CD14-positive monocyte (primary cell): ENCODE data around the gene CENPP. TPM values are rescaled to one million over a fixed set of nuclear protein-coding genes. Genes with fewer than 3 reads are reported as not detected.

Source experiments
- DNase-seq, 3 donors: peaks; one replicate each; pipeline ENCODE4 v3.0.0-alpha.2; 2011 to 2022
- H2AFZ ChIP-seq: 2 replicates; pipeline ENCODE4 v1.6.0; 2012; ENCODE audit warnings: mild to moderate bottlenecking, low read depth, low read length, inconsistent platforms; ENCODE audit not compliant: insufficient read depth, poor library complexity, severe bottlenecking
- H3K27ac ChIP-seq, 2 donors: 1 replicate in 1 of 2; 2 replicates in 1 of 2; pipeline ENCODE4 v1.5.1; 2012 to 2013; ENCODE audit warnings: low read length in 2 of 2, control low read depth in 1 of 2, inconsistent platforms in 1 of 2, low read depth in 1 of 2, mild to moderate bottlenecking in 1 of 2
- H3K27me3 ChIP-seq, 2 donors: one replicate each; pipeline versions ENCODE4 v1.6.0 to v1.6.1; 2011 to 2013; ENCODE audit warnings: low read length in 2 of 2; ENCODE audit not compliant: control insufficient read depth in 2 of 2, insufficient read depth in 2 of 2
- H3K36me3 ChIP-seq, 2 donors: replicated peaks in 1 of 2; 1 replicate in 1 of 2; 2 replicates in 1 of 2; pipeline versions ENCODE4 v1.5.1 to v1.6.1; 2012 to 2013; ENCODE audit warnings: low read length in 2 of 2, control low read depth in 1 of 2, inconsistent platforms in 1 of 2, mild to moderate bottlenecking in 1 of 2; ENCODE audit not compliant: insufficient read depth in 2 of 2, control insufficient read depth in 1 of 2
- H3K4me1 ChIP-seq, 2 donors: 1 replicate in 1 of 2; 2 replicates in 1 of 2; pipeline versions ENCODE4 v1.5.1 to v1.6.1; 2012 to 2013; ENCODE audit warnings: low read length in 2 of 2, control low read depth in 1 of 2, inconsistent platforms in 1 of 2, mild to moderate bottlenecking in 1 of 2, moderate library complexity in 1 of 2; ENCODE audit not compliant: insufficient read depth in 2 of 2, control insufficient read depth in 1 of 2
- H3K4me2 ChIP-seq: replicated peaks from 2 replicates; pipeline ENCODE3; 2012; ENCODE audit warnings: low read length, moderate library complexity, mild to moderate bottlenecking; ENCODE audit not compliant: poor library complexity, severe bottlenecking; ENCODE audit errors: extremely low read depth
- H3K4me3 ChIP-seq, 3 experiments: fragments of 200-600 bp in 1 of 3; sonication (generic) in 1 of 3; replicated peaks in 1 of 3; 1 replicate in 2 of 3; 2 replicates in 1 of 3; pipeline ENCODE4 v1.5.1; 2011 to 2013; ENCODE audit warnings: low read length in 3 of 3, mild to moderate bottlenecking in 3 of 3, control low read depth in 2 of 3, low read depth in 2 of 3, inconsistent platforms in 1 of 3, moderate library complexity in 1 of 3
- H3K79me2 ChIP-seq: 2 replicates; pipeline ENCODE4 v1.6.0; 2012; ENCODE audit warnings: mild to moderate bottlenecking, control low read depth, inconsistent platforms, low read length, moderate library complexity; ENCODE audit not compliant: insufficient read depth
- H3K9ac ChIP-seq: 2 replicates; pipeline ENCODE4 v1.6.0; 2017; ENCODE audit warnings: low read length, mild to moderate bottlenecking; ENCODE audit not compliant: insufficient read depth, poor library complexity, severe bottlenecking
- H3K9me3 ChIP-seq, 2 donors: replicated peaks in 1 of 2; 1 replicate in 1 of 2; 2 replicates in 1 of 2; pipeline versions ENCODE4 v1.5.1 to v1.6.1; 2012 to 2013; ENCODE audit warnings: low read length in 2 of 2, control low read depth in 1 of 2; ENCODE audit not compliant: control insufficient read depth in 1 of 2, insufficient read depth in 1 of 2
- H4K20me1 ChIP-seq: 2 replicates; pipeline ENCODE4 v1.6.0; 2012; ENCODE audit warnings: mild to moderate bottlenecking, low read length, control low read depth, moderate library complexity; ENCODE audit not compliant: insufficient read depth
- H3K27ac Mint-ChIP-seq, 7 donors: one replicate each; pipeline ENCODE4 v1.8.0; 2020; ENCODE audit warnings: mild to moderate bottlenecking in 7 of 7, mixed read lengths in 7 of 7, moderate library complexity in 6 of 7, inconsistent platforms in 2 of 7
- H3K27me3 Mint-ChIP-seq, 3 donors: one replicate each; pipeline ENCODE4 v1.8.0; 2021 to 2022; ENCODE audit warnings: low read depth in 3 of 3, mild to moderate bottlenecking in 3 of 3, mixed read lengths in 3 of 3, moderate library complexity in 3 of 3, inconsistent platforms in 1 of 3
- H3K36me3 Mint-ChIP-seq, 2 donors: one replicate each; pipeline ENCODE4 v1.8.0; 2020; ENCODE audit warnings: mixed read lengths in 2 of 2, inconsistent platforms in 1 of 2, mild to moderate bottlenecking in 1 of 2
- H3K4me1 Mint-ChIP-seq: one replicate; pipeline ENCODE4 v1.8.0; 2020; ENCODE audit warnings: mild to moderate bottlenecking, mixed read lengths
- H3K4me3 Mint-ChIP-seq, 2 donors: one replicate each; pipeline ENCODE4 v1.8.0; 2020; ENCODE audit warnings: mild to moderate bottlenecking in 2 of 2, mixed read lengths in 2 of 2, moderate library complexity in 1 of 2
- H3K9me3 Mint-ChIP-seq, 7 donors: one replicate each; pipeline ENCODE4 v1.8.0; 2020 to 2022; ENCODE audit warnings: mixed read lengths in 7 of 7, mild to moderate bottlenecking in 6 of 7, moderate library complexity in 6 of 7, inconsistent platforms in 2 of 7
- CTCF ChIP-seq: fragments of 200-600 bp; IDR thresholded peaks from one replicate; pipeline ENCODE4 v1.8.0; 2022; ENCODE audit warnings: antibody characterized with exemption, mild to moderate bottlenecking
- WGBS: methylation state at CpG from one replicate; pipeline ENCODE4 v1.1.5; 2013; ENCODE audit warnings: missing lambda C conversion rate; ENCODE audit not compliant: insufficient coverage; 5-methylcytosine and 5-hydroxymethylcytosine counted together
- intact Hi-C, 2 donors: fragments of 100-400 bp; cut with micrococcal nuclease; formaldehyde crosslinking; loops; one replicate each; pipeline versions ENCODE4 v1.15.0 to v1.15.1; 2023
- polyA plus RNA-seq, 3 donors: library from polyadenylated mRNA; depleted of rRNA in 1 of 3; unstranded in 2 of 3; stranded (reverse) in 1 of 3; fragments of 300-500 nt in 2 of 3; fragments of >200 nt in 1 of 3; fragmentation: Illumina TruSeq in 2 of 3; gene quantifications; 1 replicate in 2 of 3; 2 replicates in 1 of 3; pipeline ENCODE4 v1.2.3, GENCODE V29; 2012 to 2021

Gene CENPP
- polyA plus RNA-seq, 3 donors = 0.50 to 1.1 (median 1.1) TPM

GRCh38 chr9:92641092-92641809, 315.5 kb downstream of the CENPP start:
- H3K4me2 ChIP-seq = no peak overlapping the region
- no peak overlapping the region for H3K9ac ChIP-seq
- WGBS = 96% methylated on average over 17 of the region's 20 CpGs
- no peak for TF ChIP-seq CTCF
- H2AFZ ChIP-seq = no peak overlapping the region
- peaks cover 93 to 98% of the 10 kb centered on the region in 2 donors for H3K36me3 ChIP-seq
- no peaks in the 10 kb centered on the region for H3K27me3 Mint-ChIP-seq
- H3K27me3 ChIP-seq = no peaks in the 10 kb centered on the region
- DNase-seq = no peak
- no peaks in the 10 kb centered on the region for H3K4me1 Mint-ChIP-seq
- no peaks in the 10 kb centered on the region for H3K79me2 ChIP-seq
- no peaks in the 10 kb centered on the region for H3K4me1 ChIP-seq
- H3K9me3 Mint-ChIP-seq = peaks cover 0 to 4% (median 0%) of the 10 kb centered on the region in 7 donors
- H4K20me1 ChIP-seq = no peaks in the 10 kb centered on the region
- H3K36me3 Mint-ChIP-seq = peaks cover 88 to 93% of the 10 kb centered on the region in 2 donors
- H3K4me3 ChIP-seq = no peak overlapping the region
- H3K4me3 Mint-ChIP-seq = no peak overlapping the region
- no peak overlapping the region for H3K27ac Mint-ChIP-seq
- no peaks in the 10 kb centered on the region for H3K9me3 ChIP-seq
- H3K27ac ChIP-seq = no peak overlapping the region
- intact Hi-C loops = no loop called here

GRCh38 chr9:92642041-92642451, 316.3 kb downstream of the CENPP start:
- no peaks in the 10 kb centered on the region for H3K4me1 Mint-ChIP-seq
- H3K36me3 Mint-ChIP-seq = peaks cover 89 to 95% of the 10 kb centered on the region in 2 donors
- H3K27ac Mint-ChIP-seq = no peak overlapping the region
- H3K27me3 Mint-ChIP-seq = no peaks in the 10 kb centered on the region
- H3K9me3 Mint-ChIP-seq = peaks cover 0 to 4% (median 0%) of the 10 kb centered on the region in 7 donors
- Histone ChIP-seq H3K79me2 (no peaks in the 10 kb centered on the region), H3K4me2 (no peak overlapping the region), H4K20me1 (no peaks in the 10 kb centered on the region), H3K4me3 (no peak overlapping the region), H3K9ac (no peak overlapping the region), H3K9me3 (no peaks in the 10 kb centered on the region), H3K36me3 (peaks cover 97 to 100% of the 10 kb centered on the region in 2 donors), H3K27me3 (no peaks in the 10 kb centered on the region), H3K27ac (no peak overlapping the region), H2AFZ (no peak overlapping the region), H3K4me1 (no peaks in the 10 kb centered on the region)
- no peak overlapping the region for H3K4me3 Mint-ChIP-seq
- WGBS = 100% methylated on average over 6 of the region's 8 CpGs
- no peak for DNase-seq
- intact Hi-C loops = no loop called here
- TF ChIP-seq CTCF = no peak
